GM12872 (cell line): ENCODE data around the gene CYP3A4.

Experiments
- CTCF ChIP-seq: IDR thresholded peaks from 3 replicates; pipeline ENCODE4 v1.5.1; 2011; ENCODE audit warnings: low read depth, mild to moderate bottlenecking, low read length, moderate library complexity; ENCODE audit not compliant: insufficient read depth

CYP3A4 gene

GRCh38 chr7:99707096-99707495, 76.9 kb downstream of the CYP3A4 start:
- TF ChIP-seq CTCF = no peak
